HCT116 (cell line): ENCODE results near the gene OR2K2.
A peak's percentile ranks its signal among the peaks of the same experiment; 100 is the strongest.

Experiments
- ELF1 ChIP-seq: IDR thresholded peaks from 2 replicates; pipeline ENCODE4 v1.6.1; 2012; ENCODE audit warnings: low read depth, borderline replicate concordance
- EZH2 ChIP-seq: fragments of 200-600 bp; sonication (generic); IDR thresholded peaks from 2 replicates; pipeline ENCODE4 v1.6.1; 2017; ENCODE audit warnings: antibody characterized with exemption, mixed run types
- EZH2phosphoT487 ChIP-seq: fragments of 200-600 bp; IDR thresholded peaks from 2 replicates; pipeline ENCODE4 v1.6.1; 2018; ENCODE audit warnings: antibody characterized with exemption, borderline replicate concordance
- POLR2A ChIP-seq: IDR thresholded peaks from 2 replicates; pipeline ENCODE4 v1.7.0; 2011; ENCODE audit warnings: borderline replicate concordance; ENCODE audit not compliant: insufficient read depth, insufficient read length; ENCODE audit errors: extremely low read depth
- POLR2AphosphoS5 ChIP-seq: IDR thresholded peaks from 2 replicates; pipeline ENCODE4 v1.6.1; 2011; ENCODE audit warnings: mild to moderate bottlenecking, low read depth, low read length, moderate library complexity
- RAD21 ChIP-seq: IDR thresholded peaks from 2 replicates; pipeline ENCODE4 v1.6.1; 2012; ENCODE audit warnings: low read depth, mild to moderate bottlenecking
- SIN3A ChIP-seq: IDR thresholded peaks from 2 replicates; pipeline ENCODE4 v1.6.1; 2012; ENCODE audit warnings: low read depth
- TCF7L2 ChIP-seq: IDR thresholded peaks from 2 replicates; pipeline ENCODE4 v1.7.0; 2011; ENCODE audit warnings: borderline replicate concordance, inconsistent platforms; ENCODE audit not compliant: insufficient read depth, insufficient read length; ENCODE audit errors: extremely low read depth
- TF ChIP-seq, protein P1 (sequence below), 3 experiments: fragments of 200-600 bp in 1 of 3; sonication (generic) in 1 of 3; IDR thresholded peaks in 2 of 3; conservative IDR thresholded peaks in 1 of 3; 2 replicates each; pipeline ENCODE4 v1.5.1; 2012 to 2017; ENCODE audit warnings: low read depth in 2 of 3, low read length in 2 of 3, antibody characterized with exemption in 1 of 3, borderline replicate concordance in 1 of 3, control low read depth in 1 of 3, mild to moderate bottlenecking in 1 of 3, mixed read lengths in 1 of 3, mixed run types in 1 of 3, moderate library complexity in 1 of 3; ENCODE audit not compliant: insufficient read depth in 1 of 3
- TF ChIP-seq, protein P2 (sequence below): IDR thresholded peaks from 2 replicates; pipeline ENCODE4 v1.6.1; 2012; ENCODE audit warnings: low read depth

DNA sequence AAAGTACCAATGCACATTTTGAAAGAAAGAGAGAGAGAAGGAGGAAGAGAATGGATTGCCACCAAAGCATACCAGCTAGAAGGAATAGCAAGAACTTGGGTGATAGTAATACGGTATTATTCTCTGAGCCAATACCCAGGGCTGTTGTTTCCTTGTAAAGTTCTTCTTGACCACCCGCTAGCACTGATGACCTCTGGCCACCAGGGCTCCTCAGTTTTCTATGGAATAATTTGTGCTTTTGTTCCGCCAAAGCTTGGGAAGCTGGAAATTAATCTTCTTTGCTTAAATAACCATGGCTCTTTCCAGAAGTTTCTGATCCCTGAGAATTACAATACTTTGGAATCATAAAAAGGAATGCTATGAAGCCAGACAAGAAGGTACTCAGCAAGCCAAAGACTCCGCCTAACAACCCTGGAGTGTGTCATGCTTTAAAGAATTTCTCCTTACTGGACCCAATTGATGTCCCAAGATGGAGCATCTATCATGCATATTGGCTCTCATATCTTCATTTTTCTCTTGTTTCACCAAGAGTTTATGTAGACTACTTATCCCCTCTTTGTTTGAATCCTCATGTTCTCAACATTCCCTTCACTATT, 29.8 kb downstream of the OR2K2 start:
- no peak for TF ChIP-seq POLR2A
- TF ChIP-seq, protein P1, sequence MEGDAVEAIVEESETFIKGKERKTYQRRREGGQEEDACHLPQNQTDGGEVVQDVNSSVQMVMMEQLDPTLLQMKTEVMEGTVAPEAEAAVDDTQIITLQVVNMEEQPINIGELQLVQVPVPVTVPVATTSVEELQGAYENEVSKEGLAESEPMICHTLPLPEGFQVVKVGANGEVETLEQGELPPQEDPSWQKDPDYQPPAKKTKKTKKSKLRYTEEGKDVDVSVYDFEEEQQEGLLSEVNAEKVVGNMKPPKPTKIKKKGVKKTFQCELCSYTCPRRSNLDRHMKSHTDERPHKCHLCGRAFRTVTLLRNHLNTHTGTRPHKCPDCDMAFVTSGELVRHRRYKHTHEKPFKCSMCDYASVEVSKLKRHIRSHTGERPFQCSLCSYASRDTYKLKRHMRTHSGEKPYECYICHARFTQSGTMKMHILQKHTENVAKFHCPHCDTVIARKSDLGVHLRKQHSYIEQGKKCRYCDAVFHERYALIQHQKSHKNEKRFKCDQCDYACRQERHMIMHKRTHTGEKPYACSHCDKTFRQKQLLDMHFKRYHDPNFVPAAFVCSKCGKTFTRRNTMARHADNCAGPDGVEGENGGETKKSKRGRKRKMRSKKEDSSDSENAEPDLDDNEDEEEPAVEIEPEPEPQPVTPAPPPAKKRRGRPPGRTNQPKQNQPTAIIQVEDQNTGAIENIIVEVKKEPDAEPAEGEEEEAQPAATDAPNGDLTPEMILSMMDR (IDR thresholded peaks at IDR 0.05 in 2 of 3, conservative IDR thresholded peaks at IDR 0.05 in 1 of 3; ENCODE audit: borderline replicate concordance in 1 of 3, insufficient read depth in 1 of 3, low read depth in 2 of 3, low read length in 2 of 3) = peak in 1 of 3 experiments; percentile 22; a peak in 2 of 6 replicates
- TF ChIP-seq EZH2 = no peak
- TF ChIP-seq EZH2phosphoT487 = no peak
- TF ChIP-seq POLR2AphosphoS5 = no peak
- TF ChIP-seq TCF7L2 = no peak
- peak; percentile 32; the same call in 1 of the 2 replicates for TF ChIP-seq RAD21
- TF ChIP-seq, protein P2, sequence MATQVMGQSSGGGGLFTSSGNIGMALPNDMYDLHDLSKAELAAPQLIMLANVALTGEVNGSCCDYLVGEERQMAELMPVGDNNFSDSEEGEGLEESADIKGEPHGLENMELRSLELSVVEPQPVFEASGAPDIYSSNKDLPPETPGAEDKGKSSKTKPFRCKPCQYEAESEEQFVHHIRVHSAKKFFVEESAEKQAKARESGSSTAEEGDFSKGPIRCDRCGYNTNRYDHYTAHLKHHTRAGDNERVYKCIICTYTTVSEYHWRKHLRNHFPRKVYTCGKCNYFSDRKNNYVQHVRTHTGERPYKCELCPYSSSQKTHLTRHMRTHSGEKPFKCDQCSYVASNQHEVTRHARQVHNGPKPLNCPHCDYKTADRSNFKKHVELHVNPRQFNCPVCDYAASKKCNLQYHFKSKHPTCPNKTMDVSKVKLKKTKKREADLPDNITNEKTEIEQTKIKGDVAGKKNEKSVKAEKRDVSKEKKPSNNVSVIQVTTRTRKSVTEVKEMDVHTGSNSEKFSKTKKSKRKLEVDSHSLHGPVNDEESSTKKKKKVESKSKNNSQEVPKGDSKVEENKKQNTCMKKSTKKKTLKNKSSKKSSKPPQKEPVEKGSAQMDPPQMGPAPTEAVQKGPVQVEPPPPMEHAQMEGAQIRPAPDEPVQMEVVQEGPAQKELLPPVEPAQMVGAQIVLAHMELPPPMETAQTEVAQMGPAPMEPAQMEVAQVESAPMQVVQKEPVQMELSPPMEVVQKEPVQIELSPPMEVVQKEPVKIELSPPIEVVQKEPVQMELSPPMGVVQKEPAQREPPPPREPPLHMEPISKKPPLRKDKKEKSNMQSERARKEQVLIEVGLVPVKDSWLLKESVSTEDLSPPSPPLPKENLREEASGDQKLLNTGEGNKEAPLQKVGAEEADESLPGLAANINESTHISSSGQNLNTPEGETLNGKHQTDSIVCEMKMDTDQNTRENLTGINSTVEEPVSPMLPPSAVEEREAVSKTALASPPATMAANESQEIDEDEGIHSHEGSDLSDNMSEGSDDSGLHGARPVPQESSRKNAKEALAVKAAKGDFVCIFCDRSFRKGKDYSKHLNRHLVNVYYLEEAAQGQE = no peak
- no peak for TF ChIP-seq SIN3A
- no peak for TF ChIP-seq ELF1
